ENCODE data around the gene TTC13.

The TTC13 gene

GRCh38 chr1:230864441-230864840 lies 114.2 kb downstream of the TTC13 start:
- ChIA-PET CTCF (no interaction called here), POLR2A (ENCODE audit: low non-redundant PET) (no interaction called here)
- no peak for DNase-seq (ENCODE audit: low spot score)
- H3K27ac ChIP-seq: no peak overlapping the region
- no peak for TF ChIP-seq CTCF (conservative IDR thresholded peaks at IDR 0.05; ENCODE audit: low read depth)

GRCh38 chr1:230863449-230863848 lies 115.2 kb downstream of the TTC13 start:
- CTCF ChIA-PET: no interaction called here
- DNase-seq (ENCODE audit: low spot score): peak; percentile 11
- TF ChIP-seq CTCF (conservative IDR thresholded peaks at IDR 0.05; ENCODE audit: low read depth): no peak
- no peak overlapping the region for H3K27ac ChIP-seq
- POLR2A ChIA-PET (ENCODE audit: low non-redundant PET): no interaction called here

- H3K27ac ChIP-seq: no peak overlapping the region
- POLR2A ChIA-PET (ENCODE audit: low non-redundant PET): no interaction called here
- CTCF ChIA-PET: no interaction called here
- no peak for DNase-seq (ENCODE audit: low spot score)
- no peak for TF ChIP-seq CTCF (conservative IDR thresholded peaks at IDR 0.05; ENCODE audit: low read depth)
Observed at GRCh38 chr1:230861970-230862595, 116.6 kb downstream of the TTC13 start.

GRCh38 chr1:230861489-230861888 lies 117.2 kb downstream of the TTC13 start:
- CTCF ChIA-PET: no interaction called here
- POLR2A ChIA-PET (ENCODE audit: low non-redundant PET): no interaction called here
- H3K27ac ChIP-seq: no peak overlapping the region
- no peak for DNase-seq (ENCODE audit: low spot score)
- no peak for TF ChIP-seq CTCF (conservative IDR thresholded peaks at IDR 0.05; ENCODE audit: low read depth)

- ChIA-PET CTCF (no interaction called here), POLR2A (ENCODE audit: low non-redundant PET) (no interaction called here)
- no peak for TF ChIP-seq CTCF (conservative IDR thresholded peaks at IDR 0.05; ENCODE audit: low read depth)
- no peak overlapping the region for H3K27ac ChIP-seq
- DNase-seq (ENCODE audit: low spot score): no peak
Observed at GRCh38 chr1:230860617-230861384, 117.9 kb downstream of the TTC13 start.

- no peak overlapping the region for H3K27ac ChIP-seq
- POLR2A ChIA-PET (ENCODE audit: low non-redundant PET): no interaction called here
- CTCF ChIA-PET: interaction anchor here (1.1 kb wide), 1 partner anchor 61 kb away, joined by 3 read pairs; no protein-coding TSS in a partner anchor
- no peak for DNase-seq (ENCODE audit: low spot score)
- no peak for TF ChIP-seq CTCF (conservative IDR thresholded peaks at IDR 0.05; ENCODE audit: low read depth)
Observed at GRCh38 chr1:230858918-230859729, 119.5 kb downstream of the TTC13 start.
